IMR-90 (cell line): ENCODE data around the gene DOK6. TPM values are rescaled to one million over a fixed set of nuclear protein-coding genes. Genes with fewer than 3 reads are reported as not detected.

Experiments used
- ATAC-seq: fragments of 200-7000 bp; cut with Tn5 transposase; 2 replicates; pipeline ENCODE4 v1.9.1; 2020; ENCODE audit warnings: low read depth, mild to moderate bottlenecking, moderate library complexity
- BruUV-seq: library from RNA; stranded (reverse); fragments of 400-500 nt; replicated peaks from 2 replicates; lab custom pipeline; 2021; lab: Mats Ljungman, UMichigan
- CTCF ChIA-PET: fragments of 300-600 bp; formaldehyde crosslinking; extraction: SDS; loops from one replicate; lab custom pipeline; 2021; ENCODE audit warnings: antibody characterized with exemption; lab: Yijun Ruan, JAX
- POLR2A ChIA-PET: fragments of 300-600 bp; sonication (Branson Sonifier 250); formaldehyde crosslinking; loops from one replicate; lab custom pipeline; 2022; ENCODE audit warnings: antibody characterized with exemption; ENCODE audit not compliant: unreplicated experiment; lab: Charles Lee
- DNase-seq: peaks from one replicate; pipeline ENCODE4 v3.0.0; 2013
- H2AFZ ChIP-seq: replicated peaks from 2 replicates; pipeline ENCODE3; 2013; ENCODE audit warnings: low read length, mild to moderate bottlenecking; ENCODE audit not compliant: poor library complexity
- H2AK5ac ChIP-seq: 2 replicates; pipeline ENCODE4 v1.6.1; 2013; ENCODE audit warnings: low read depth, low read length, inconsistent platforms
- H2AK9ac ChIP-seq: replicated peaks from 2 replicates; pipeline ENCODE3; 2013; ENCODE audit warnings: mild to moderate bottlenecking, low read depth, low read length, moderate library complexity; ENCODE audit not compliant: poor library complexity
- H2BK120ac ChIP-seq: 2 replicates; pipeline ENCODE4 v1.6.1; 2013; ENCODE audit warnings: low read depth, low read length, inconsistent platforms
- H2BK15ac ChIP-seq: 3 replicates; pipeline ENCODE4 v1.6.1; 2013; ENCODE audit warnings: low read depth, low read length, inconsistent platforms
- H2BK20ac ChIP-seq: 2 replicates; pipeline ENCODE4 v1.6.1; 2013; ENCODE audit warnings: low read depth, mild to moderate bottlenecking, inconsistent platforms, low read length, moderate library complexity
- H2BK5ac ChIP-seq: 2 replicates; pipeline ENCODE4 v1.6.1; 2013; ENCODE audit warnings: mild to moderate bottlenecking, low read depth, low read length, inconsistent platforms; ENCODE audit not compliant: poor library complexity, severe bottlenecking
- H3K14ac ChIP-seq: replicated peaks from 2 replicates; pipeline ENCODE4 v1.6.1; 2013; ENCODE audit warnings: low read depth, low read length, inconsistent platforms
- H3K18ac ChIP-seq: 2 replicates; pipeline ENCODE4 v1.6.1; 2013; ENCODE audit warnings: low read depth, low read length, control low read depth
- H3K23ac ChIP-seq: 2 replicates; pipeline ENCODE4 v1.6.1; 2013; ENCODE audit warnings: low read depth, low read length, inconsistent platforms
- H3K27ac ChIP-seq: 2 replicates; pipeline ENCODE4 v1.5.1; 2013; ENCODE audit warnings: mild to moderate bottlenecking, control low read depth, low read length; ENCODE audit not compliant: insufficient read depth
- H3K27me3 ChIP-seq: 2 replicates; pipeline ENCODE4 v1.6.1; 2013; ENCODE audit warnings: low read length; ENCODE audit not compliant: control insufficient read depth, insufficient read depth
- H3K36me3 ChIP-seq: 2 replicates; pipeline ENCODE4 v1.6.1; 2013; ENCODE audit warnings: low read length, mixed read lengths; ENCODE audit not compliant: control insufficient read depth, insufficient read depth
- H3K4ac ChIP-seq: 2 replicates; pipeline ENCODE4 v1.6.1; 2013; ENCODE audit warnings: low read depth, low read length, inconsistent platforms
- H3K4me1 ChIP-seq: 2 replicates; pipeline ENCODE4 v1.6.1; 2013; ENCODE audit warnings: low read length, mixed read lengths; ENCODE audit not compliant: control insufficient read depth, insufficient read depth
- H3K4me2 ChIP-seq: 2 replicates; pipeline ENCODE4 v1.6.1; 2013; ENCODE audit warnings: low read depth, mild to moderate bottlenecking, control low read depth, low read length, moderate library complexity
- H3K4me3 ChIP-seq: 2 replicates; pipeline ENCODE4 v1.5.1; 2013; ENCODE audit warnings: low read depth, mild to moderate bottlenecking, control low read depth, low read length, moderate library complexity; ENCODE audit not compliant: insufficient read depth
- H3K56ac ChIP-seq: 2 replicates; pipeline ENCODE4 v1.6.1; 2013; ENCODE audit warnings: low read length, inconsistent platforms; ENCODE audit not compliant: insufficient read depth; ENCODE audit errors: extremely low read depth
- H3K79me1 ChIP-seq, 2 experiments: 2 replicates each; pipeline ENCODE4 v1.6.1; 2013; ENCODE audit warnings: low read length in 2 of 2, inconsistent platforms in 1 of 2, low read depth in 1 of 2
- H3K9ac ChIP-seq: 2 replicates; pipeline ENCODE4 v1.6.1; 2013; ENCODE audit warnings: low read depth, low read length, control low read depth
- H3K9me1 ChIP-seq: 2 replicates; pipeline ENCODE4 v1.6.1; 2013; ENCODE audit warnings: low read length, inconsistent platforms; ENCODE audit not compliant: insufficient read depth
- H3K9me3 ChIP-seq: 2 replicates; pipeline ENCODE4 v1.6.1; 2013; ENCODE audit warnings: low read length; ENCODE audit not compliant: control insufficient read depth, insufficient read depth
- H4K20me1 ChIP-seq: 2 replicates; pipeline ENCODE4 v1.6.1; 2013; ENCODE audit warnings: low read length, inconsistent platforms; ENCODE audit not compliant: insufficient read depth
- H4K5ac ChIP-seq: 2 replicates; pipeline ENCODE4 v1.6.1; 2013; ENCODE audit warnings: mild to moderate bottlenecking, low read depth, low read length, control low read depth
- H4K8ac ChIP-seq, 2 experiments: 2 replicates each; pipeline ENCODE4 v1.6.1; 2013; ENCODE audit warnings: low read depth in 2 of 2, low read length in 2 of 2, control low read depth in 1 of 2, inconsistent platforms in 1 of 2
- H4K91ac ChIP-seq: 2 replicates; pipeline ENCODE4 v1.6.1; 2013; ENCODE audit warnings: low read depth, low read length, inconsistent platforms; ENCODE audit not compliant: insufficient read depth
- BHLHE40 ChIP-seq: fragments of 150-350 bp; IDR thresholded peaks from 2 replicates; pipeline ENCODE4 v1.6.1; 2016; ENCODE audit warnings: mild to moderate bottlenecking, low read depth, low read length
- CEBPB ChIP-seq: IDR thresholded peaks from 2 replicates; pipeline ENCODE4 v1.6.1; 2012; ENCODE audit warnings: low read depth, low read length, improper control_type of control experiment
- CHD1 ChIP-seq: IDR thresholded peaks from 2 replicates; pipeline ENCODE4 v1.6.1; 2012; ENCODE audit warnings: low read depth, low read length, improper control_type of control experiment
- CTCF ChIP-seq: conservative IDR thresholded peaks from 2 replicates; pipeline ENCODE4 v1.5.1; 2012; ENCODE audit warnings: mild to moderate bottlenecking, low read depth, low read length, improper control_type of control experiment
- ELK1 ChIP-seq: fragments of 150-350 bp; IDR thresholded peaks from 2 replicates; pipeline ENCODE4 v1.6.1; 2016; ENCODE audit warnings: low read depth, mild to moderate bottlenecking, low read length, moderate library complexity, borderline replicate concordance
- FOS ChIP-seq: fragments of 150-350 bp; IDR thresholded peaks from 2 replicates; pipeline ENCODE4 v1.6.1; 2016; ENCODE audit warnings: low read depth, low read length
- MAFK ChIP-seq: IDR thresholded peaks from 2 replicates; pipeline ENCODE4 v1.6.1; 2012; ENCODE audit warnings: low read depth, low read length, improper control_type of control experiment
- MAZ ChIP-seq: IDR thresholded peaks from 2 replicates; pipeline ENCODE4 v1.6.1; 2012; ENCODE audit warnings: low read depth, mild to moderate bottlenecking, low read length, improper control_type of control experiment, moderate library complexity, borderline replicate concordance
- MXI1 ChIP-seq: IDR thresholded peaks from 2 replicates; pipeline ENCODE4 v1.6.1; 2012; ENCODE audit warnings: low read depth, mild to moderate bottlenecking, low read length, moderate library complexity, borderline replicate concordance
- NFE2L2 ChIP-seq: fragments of 150-350 bp; IDR thresholded peaks from 2 replicates; pipeline ENCODE4 v1.6.1; 2016; ENCODE audit warnings: low read depth, mild to moderate bottlenecking, low read length
- POLR2A ChIP-seq: IDR thresholded peaks from 2 replicates; pipeline ENCODE4 v1.6.1; 2012; ENCODE audit warnings: mild to moderate bottlenecking, low read depth, low read length
- RAD21 ChIP-seq: IDR thresholded peaks from 2 replicates; pipeline ENCODE4 v1.6.1; 2012; ENCODE audit warnings: low read length, improper control_type of control experiment
- RCOR1 ChIP-seq: IDR thresholded peaks from 2 replicates; pipeline ENCODE4 v1.6.1; 2012; ENCODE audit warnings: mild to moderate bottlenecking, low read length, improper control_type of control experiment; ENCODE audit not compliant: insufficient replicate concordance
- RFX5 ChIP-seq: IDR thresholded peaks from 2 replicates; pipeline ENCODE4 v1.8.0; 2012; ENCODE audit warnings: low read depth, mild to moderate bottlenecking, low read length, moderate library complexity
- SMC3 ChIP-seq: fragments of 150-350 bp; IDR thresholded peaks from 2 replicates; pipeline ENCODE4 v1.6.1; 2016; ENCODE audit warnings: low read depth, mild to moderate bottlenecking, antibody characterized with exemption, low read length, moderate library complexity
- USF2 ChIP-seq: fragments of 150-350 bp; IDR thresholded peaks from 2 replicates; pipeline ENCODE4 v1.6.1; 2017; ENCODE audit warnings: mild to moderate bottlenecking, antibody characterized with exemption, low read length, low read depth
- WGBS, 2 experiments: methylation state at CpG; one replicate each; pipeline versions ENCODE4 v1.1.5 to v1.1.7; 2013; ENCODE audit warnings: missing lambda C conversion rate in 2 of 2; ENCODE audit not compliant: insufficient read length in 1 of 2; ENCODE audit errors: extremely low coverage in 2 of 2; 5-methylcytosine and 5-hydroxymethylcytosine counted together
- dilution Hi-C: fragments of 300-500 bp; cut with HindIII; formaldehyde crosslinking; loops from one replicate; pipeline ENCODE4 v1.14.3; 2018; ENCODE audit warnings: low sequenced_read_pairs; ENCODE audit not compliant: unreplicated experiment
- in situ Hi-C: fragments of 300-500 bp; cut with MboI; formaldehyde crosslinking; loops from 3 replicates; pipeline ENCODE4 v1.14.3; 2019; ENCODE audit warnings: low sequenced_read_pairs, inconsistent platforms, mixed read lengths
- intact Hi-C: fragments of 100-400 bp; cut with micrococcal nuclease; formaldehyde crosslinking; loops from 2 replicates; pipeline ENCODE4 v1.10.0; 2022
- polyA plus RNA-seq, 3 experiments: library from polyadenylated mRNA; depleted of rRNA; stranded (reverse); fragments of >200 nt; gene quantifications; 2 replicates each; pipeline ENCODE4 v1.2.3, GENCODE V29; 2012; ENCODE audit warnings: low replicate concordance in 1 of 3
- total RNA-seq: library from RNA; depleted of rRNA; stranded (reverse); fragments of >200 nt; gene quantifications from 2 replicates; pipeline ENCODE4 v1.2.3, GENCODE V29; 2012

DOK6 gene
- total and polyA plus RNA-seq, 2 of the 4 experiments (the other 2 are of a cell fraction): 1.9 to 2.7 TPM

GRCh38 chr18:69569133-69569532 lies 168.4 kb downstream of the DOK6 start:
- H4K5ac ChIP-seq: no peak overlapping the region
- POLR2A ChIA-PET: no interaction called here

More at GRCh38 chr18:69569133-69569532, 168.4 kb downstream of the DOK6 start:
- Histone ChIP-seq H3K4me2 (no peak overlapping the region), H3K27ac (no peak overlapping the region), H4K20me1 (no peaks in the 10 kb centered on the region), H3K4me3 (no peak overlapping the region), H3K9me3 (no peaks in the 10 kb centered on the region), H2BK120ac (no peak overlapping the region), H4K91ac (no peak overlapping the region), H4K8ac (no peak overlapping the region), H3K4me1 (no peaks in the 10 kb centered on the region), H2AK5ac (no peak overlapping the region), H3K9ac (no peak overlapping the region), H2AK9ac (no peak overlapping the region), H3K79me1 (no peaks in the 10 kb centered on the region), H3K23ac (no peak overlapping the region), H2AFZ (no peak overlapping the region), H3K9me1 (no peaks in the 10 kb centered on the region), H3K56ac (no peak overlapping the region), H3K36me3 (no peaks in the 10 kb centered on the region), H2BK5ac (no peak overlapping the region), H2BK15ac (no peak overlapping the region), H3K27me3 (no peaks in the 10 kb centered on the region), H2BK20ac (no peak overlapping the region), H3K4ac (no peak overlapping the region), H3K14ac (no peak overlapping the region), H3K18ac (no peak overlapping the region)
- no TSS peak for BruUV-seq
- no peak for ATAC-seq
- no CpG with 5 or more reads among the region's 2 CpGs for WGBS, 2 experiments
- dilution Hi-C loops (no loop called here), intact Hi-C loops (no loop called here), in situ Hi-C loops (no loop called here)
- no peak for DNase-seq
- CTCF ChIA-PET: no interaction called here
- no peak for TF ChIP-seq FOS
- no peak for TF ChIP-seq SMC3
- TF ChIP-seq NFE2L2: no peak
- no peak for TF ChIP-seq MAZ
- TF ChIP-seq RAD21: no peak
- no peak for TF ChIP-seq POLR2A
- TF ChIP-seq CHD1: no peak
- TF ChIP-seq RCOR1: no peak
- no peak for TF ChIP-seq CTCF
- no peak for TF ChIP-seq CEBPB
- no peak for TF ChIP-seq MAFK
- TF ChIP-seq MXI1: no peak
- TF ChIP-seq RFX5: no peak
- no peak for TF ChIP-seq BHLHE40
- no peak for TF ChIP-seq USF2
- TF ChIP-seq ELK1: no peak
